Gastrocnemius medialis (tissue), 4 donors: Measurements from ENCODE around the gene LINC00237.

Experiments used
- POLR2A ChIP-seq, 2 donors: fragments of 450-650 bp; IDR thresholded peaks; one replicate each; pipeline ENCODE4 v1.6.1; 2017; ENCODE audit warnings: antibody characterized with exemption in 2 of 2, mild to moderate bottlenecking in 2 of 2, moderate library complexity in 2 of 2
- TF ChIP-seq, protein P1 (sequence below), 5 experiments: fragments of 450-650 bp in 3 of 5; fragments of 200-600 bp in 2 of 5; sonication (generic) in 2 of 5; IDR thresholded peaks in 4 of 5; conservative IDR thresholded peaks in 1 of 5; 1 replicate in 4 of 5; 2 replicates in 1 of 5; pipeline ENCODE4 v1.5.1; 2016 to 2019; ENCODE audit warnings: antibody characterized with exemption in 5 of 5, mild to moderate bottlenecking in 3 of 5, moderate library complexity in 3 of 5

DNA sequence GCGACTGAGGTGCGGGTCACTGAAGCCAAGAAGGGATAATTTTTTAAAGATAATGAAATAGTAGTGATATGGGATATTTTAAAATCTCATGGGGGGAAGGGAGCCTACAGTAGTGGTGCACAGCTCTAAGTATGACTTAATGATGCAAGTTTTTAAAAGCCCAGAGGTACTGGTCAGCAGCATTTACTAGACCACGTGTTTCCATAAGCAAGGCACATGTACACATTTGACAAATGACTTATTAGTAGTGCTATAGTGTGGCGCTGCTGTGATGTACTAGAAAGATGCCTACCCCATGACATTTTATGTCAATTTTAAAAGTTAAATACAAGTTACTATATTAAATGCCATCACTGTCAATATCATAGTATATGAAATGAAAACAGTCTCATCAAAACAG is 7.5 kb upstream of the LINC00237 start:
- TF ChIP-seq, protein P1, sequence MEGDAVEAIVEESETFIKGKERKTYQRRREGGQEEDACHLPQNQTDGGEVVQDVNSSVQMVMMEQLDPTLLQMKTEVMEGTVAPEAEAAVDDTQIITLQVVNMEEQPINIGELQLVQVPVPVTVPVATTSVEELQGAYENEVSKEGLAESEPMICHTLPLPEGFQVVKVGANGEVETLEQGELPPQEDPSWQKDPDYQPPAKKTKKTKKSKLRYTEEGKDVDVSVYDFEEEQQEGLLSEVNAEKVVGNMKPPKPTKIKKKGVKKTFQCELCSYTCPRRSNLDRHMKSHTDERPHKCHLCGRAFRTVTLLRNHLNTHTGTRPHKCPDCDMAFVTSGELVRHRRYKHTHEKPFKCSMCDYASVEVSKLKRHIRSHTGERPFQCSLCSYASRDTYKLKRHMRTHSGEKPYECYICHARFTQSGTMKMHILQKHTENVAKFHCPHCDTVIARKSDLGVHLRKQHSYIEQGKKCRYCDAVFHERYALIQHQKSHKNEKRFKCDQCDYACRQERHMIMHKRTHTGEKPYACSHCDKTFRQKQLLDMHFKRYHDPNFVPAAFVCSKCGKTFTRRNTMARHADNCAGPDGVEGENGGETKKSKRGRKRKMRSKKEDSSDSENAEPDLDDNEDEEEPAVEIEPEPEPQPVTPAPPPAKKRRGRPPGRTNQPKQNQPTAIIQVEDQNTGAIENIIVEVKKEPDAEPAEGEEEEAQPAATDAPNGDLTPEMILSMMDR (IDR thresholded peaks at IDR 0.05 in 4 of 5, conservative IDR thresholded peaks at IDR 0.05 in 1 of 5) = no peak
- no peak for TF ChIP-seq POLR2A (IDR thresholded peaks at IDR 0.05)
